Astrocyte (in vitro differentiated cells and primary cell): ENCODE results near the gene ST8SIA5. TPM values are rescaled to one million over a fixed set of nuclear protein-coding genes. Genes with fewer than 3 reads are reported as not detected.

ENCODE experiments used
- DNase-seq: peaks from one replicate; pipeline ENCODE4 v3.0.0-alpha.2; 2010; ENCODE audit warnings: low read depth
- FAIRE-seq: peaks from 2 replicates; lab custom pipeline; 2011; peaks lifted over from hg19 to GRCh38; lab: Jason Lieb, UNC
- H2AFZ ChIP-seq: 2 replicates; pipeline ENCODE4 v1.6.0; 2012; ENCODE audit warnings: low read depth, low read length, inconsistent platforms
- H3K27ac ChIP-seq: 2 replicates; pipeline ENCODE4 v1.5.1; 2011; ENCODE audit warnings: low read depth, low read length, inconsistent platforms
- H3K27me3 ChIP-seq: 2 replicates; pipeline ENCODE4 v1.6.0; 2011; ENCODE audit warnings: low read length, inconsistent platforms; ENCODE audit not compliant: insufficient read depth
- H3K36me3 ChIP-seq: 2 replicates; pipeline ENCODE4 v1.5.1; 2011; ENCODE audit warnings: low read length, inconsistent platforms; ENCODE audit not compliant: insufficient read depth
- H3K4me1 ChIP-seq: 2 replicates; pipeline ENCODE4 v1.5.1; 2011; ENCODE audit warnings: low read length, inconsistent platforms; ENCODE audit not compliant: insufficient read depth
- H3K4me2 ChIP-seq: 2 replicates; pipeline ENCODE4 v1.6.0; 2012; ENCODE audit warnings: low read length, inconsistent platforms
- H3K4me3 ChIP-seq: 2 replicates; pipeline ENCODE4 v1.5.1; 2011; ENCODE audit warnings: low read depth, mild to moderate bottlenecking, low read length, inconsistent platforms; ENCODE audit not compliant: insufficient read depth
- H3K79me2 ChIP-seq: 2 replicates; pipeline ENCODE4 v1.6.0; 2012; ENCODE audit warnings: mild to moderate bottlenecking, low read length, inconsistent platforms; ENCODE audit not compliant: insufficient read depth
- H3K9ac ChIP-seq: 2 replicates; pipeline ENCODE4 v1.6.0; 2012; ENCODE audit warnings: mild to moderate bottlenecking, low read length, inconsistent platforms
- H3K9me3 ChIP-seq: 2 replicates; pipeline ENCODE4 v1.5.1; 2012; ENCODE audit warnings: low read depth, mild to moderate bottlenecking, low read length, inconsistent platforms; ENCODE audit not compliant: insufficient read depth
- H4K20me1 ChIP-seq: 2 replicates; pipeline ENCODE4 v1.6.0; 2012; ENCODE audit warnings: low read length, inconsistent platforms; ENCODE audit not compliant: insufficient read depth
- H3K27ac Mint-ChIP-seq: one replicate; pipeline ENCODE4 v1.8.0; 2021; ENCODE audit warnings: mild to moderate bottlenecking, mixed read lengths; ENCODE audit not compliant: unreplicated experiment
- H3K27me3 Mint-ChIP-seq: one replicate; pipeline ENCODE4 v1.8.0; 2021; ENCODE audit warnings: low read depth, mixed read lengths; ENCODE audit not compliant: unreplicated experiment
- H3K36me3 Mint-ChIP-seq: one replicate; pipeline ENCODE4 v1.8.0; 2021; ENCODE audit warnings: low read depth, mixed read lengths; ENCODE audit not compliant: unreplicated experiment
- H3K4me1 Mint-ChIP-seq: one replicate; pipeline ENCODE4 v1.8.0; 2021; ENCODE audit warnings: low read depth, mixed read lengths; ENCODE audit not compliant: unreplicated experiment
- H3K4me3 Mint-ChIP-seq: one replicate; pipeline ENCODE4 v1.8.0; 2021; ENCODE audit warnings: mild to moderate bottlenecking, moderate library complexity, mixed read lengths; ENCODE audit not compliant: unreplicated experiment
- H3K9me3 Mint-ChIP-seq: one replicate; pipeline ENCODE4 v1.8.0; 2021; ENCODE audit warnings: mild to moderate bottlenecking, mixed read lengths; ENCODE audit not compliant: unreplicated experiment
- EZH2 ChIP-seq: IDR thresholded peaks from 2 replicates; pipeline ENCODE4 v1.6.1; 2012; ENCODE audit warnings: mild to moderate bottlenecking, low read length, inconsistent platforms; ENCODE audit not compliant: insufficient read depth
- total RNA-seq: library from RNA; stranded (reverse); gene quantifications from 2 replicates; pipeline ENCODE4 v1.2.1, GENCODE V29; 2021
- TF ChIP-seq, protein P1 (sequence below): IDR thresholded peaks from 2 replicates; pipeline ENCODE4 v1.5.1; 2011; ENCODE audit warnings: low read depth, mild to moderate bottlenecking, inconsistent platforms, low read length, moderate library complexity; ENCODE audit not compliant: insufficient read depth

ST8SIA5 gene
- total RNA-seq, 1 donor from 2014 or later, result 0.36 TPM

- no peaks in the 10 kb centered on the region for H3K79me2 ChIP-seq
- H3K27me3 Mint-ChIP-seq, result peaks cover 19% of the 10 kb centered on the region
- no peaks in the 10 kb centered on the region for H3K36me3 ChIP-seq
- no peak overlapping the region for H2AFZ ChIP-seq
- H3K27ac ChIP-seq, result peak overlapping the region; percentile 47
- peaks cover 18% of the 10 kb centered on the region for H3K4me1 ChIP-seq
- no peaks in the 10 kb centered on the region for H3K9me3 Mint-ChIP-seq
- peaks cover 25% of the 10 kb centered on the region for H3K4me1 Mint-ChIP-seq
- peaks cover under 1% of the 10 kb centered on the region for H3K27me3 ChIP-seq
- peak; percentile 88 for DNase-seq
- FAIRE-seq, result peak; percentile 63
- no peak overlapping the region for H3K9ac ChIP-seq
- no peaks in the 10 kb centered on the region for H4K20me1 ChIP-seq
- no peak overlapping the region for H3K27ac Mint-ChIP-seq
- no peak for TF ChIP-seq EZH2
- TF ChIP-seq, protein P1, sequence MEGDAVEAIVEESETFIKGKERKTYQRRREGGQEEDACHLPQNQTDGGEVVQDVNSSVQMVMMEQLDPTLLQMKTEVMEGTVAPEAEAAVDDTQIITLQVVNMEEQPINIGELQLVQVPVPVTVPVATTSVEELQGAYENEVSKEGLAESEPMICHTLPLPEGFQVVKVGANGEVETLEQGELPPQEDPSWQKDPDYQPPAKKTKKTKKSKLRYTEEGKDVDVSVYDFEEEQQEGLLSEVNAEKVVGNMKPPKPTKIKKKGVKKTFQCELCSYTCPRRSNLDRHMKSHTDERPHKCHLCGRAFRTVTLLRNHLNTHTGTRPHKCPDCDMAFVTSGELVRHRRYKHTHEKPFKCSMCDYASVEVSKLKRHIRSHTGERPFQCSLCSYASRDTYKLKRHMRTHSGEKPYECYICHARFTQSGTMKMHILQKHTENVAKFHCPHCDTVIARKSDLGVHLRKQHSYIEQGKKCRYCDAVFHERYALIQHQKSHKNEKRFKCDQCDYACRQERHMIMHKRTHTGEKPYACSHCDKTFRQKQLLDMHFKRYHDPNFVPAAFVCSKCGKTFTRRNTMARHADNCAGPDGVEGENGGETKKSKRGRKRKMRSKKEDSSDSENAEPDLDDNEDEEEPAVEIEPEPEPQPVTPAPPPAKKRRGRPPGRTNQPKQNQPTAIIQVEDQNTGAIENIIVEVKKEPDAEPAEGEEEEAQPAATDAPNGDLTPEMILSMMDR, result no peak
- peak overlapping the region; percentile 81 for H3K4me2 ChIP-seq
- H3K9me3 ChIP-seq, result no peaks in the 10 kb centered on the region
- no peak overlapping the region for H3K4me3 Mint-ChIP-seq
- H3K4me3 ChIP-seq, result peak overlapping the region; percentile 22
- H3K36me3 Mint-ChIP-seq, result no peaks in the 10 kb centered on the region
Observed at GRCh38 chr18:46718501-46719341, 38.1 kb downstream of the ST8SIA5 start.

DNA sequence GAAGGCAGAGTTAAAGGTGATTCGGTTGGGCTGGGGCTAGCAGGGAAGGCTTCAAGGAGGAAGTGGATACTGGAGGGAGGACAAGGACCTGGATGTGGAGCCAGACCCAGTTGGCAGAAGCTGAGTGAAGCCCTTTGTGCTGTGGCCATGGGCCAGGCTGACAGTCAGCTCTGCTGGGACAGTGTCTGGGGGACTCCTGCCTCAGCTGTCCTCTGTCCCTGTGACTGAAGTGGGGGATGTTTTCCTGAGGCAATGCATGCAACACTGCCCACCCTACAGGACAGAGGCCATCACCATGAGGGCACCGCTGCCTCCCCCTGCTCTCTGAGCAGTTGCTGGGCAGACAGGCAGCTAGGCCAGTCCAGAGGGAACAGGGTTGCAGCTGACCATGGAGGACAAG is 40.0 kb downstream of the ST8SIA5 start:
- Mint-ChIP-seq H3K36me3 (no peaks in the 10 kb centered on the region), H3K4me3 (no peak overlapping the region)
- no peak for FAIRE-seq

More for the DNA sequence above, 40.0 kb downstream of the ST8SIA5 start:
- Mint-ChIP-seq H3K4me1 (peaks cover 25% of the 10 kb centered on the region), H3K9me3 (no peaks in the 10 kb centered on the region), H3K27me3 (peaks cover 16% of the 10 kb centered on the region), H3K27ac (no peak overlapping the region)
- peaks cover 2% of the 10 kb centered on the region for H3K27me3 ChIP-seq
- H3K4me2 ChIP-seq, result no peak overlapping the region
- no peaks in the 10 kb centered on the region for H3K79me2 ChIP-seq
- no peak overlapping the region for H3K27ac ChIP-seq
- no peaks in the 10 kb centered on the region for H3K36me3 ChIP-seq
- no peak overlapping the region for H3K4me3 ChIP-seq
- H4K20me1 ChIP-seq, result no peaks in the 10 kb centered on the region
- H2AFZ ChIP-seq, result no peak overlapping the region
- no peak overlapping the region for H3K9ac ChIP-seq
- no peak for TF ChIP-seq EZH2
- TF ChIP-seq, protein P1, result no peak
- DNase-seq, result no peak
- no peaks in the 10 kb centered on the region for H3K9me3 ChIP-seq
- H3K4me1 ChIP-seq, result peaks cover 32% of the 10 kb centered on the region
